ENCODE results near the gene DNAJC13.

DNA sequence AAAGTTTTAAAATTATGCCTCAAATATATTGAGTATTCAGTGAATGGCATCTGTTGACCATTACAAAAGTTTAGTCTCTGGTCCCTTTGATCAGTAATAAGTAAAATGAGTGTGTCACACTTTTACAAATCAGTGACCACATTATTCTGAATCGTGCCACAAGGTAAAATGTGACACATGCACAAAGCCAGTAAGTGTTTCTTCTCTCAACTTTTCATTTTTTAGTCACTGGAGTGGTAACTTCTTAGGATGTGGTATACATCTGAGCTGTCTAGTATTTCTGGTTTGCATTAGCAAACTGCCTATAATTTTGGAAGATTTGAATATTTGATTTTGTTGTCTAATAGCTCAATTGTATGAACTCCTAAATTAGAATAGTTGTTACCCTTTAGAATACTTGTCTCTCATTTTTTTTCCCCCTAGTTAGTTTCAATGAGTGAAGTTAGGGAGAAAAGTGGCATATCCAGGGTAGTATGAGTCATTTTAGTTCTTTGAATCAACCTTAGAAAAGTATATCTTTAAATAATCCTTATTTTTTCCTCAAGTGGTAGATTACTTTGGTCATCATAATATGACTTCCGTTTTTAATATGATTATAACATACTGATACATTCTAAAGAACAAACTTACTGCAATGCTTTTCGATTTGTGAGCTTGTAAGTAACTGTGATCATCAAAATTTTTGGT, 18.1 kb downstream of the DNAJC13 start:
- TF ChIP-seq YY1 (IDR thresholded peaks at IDR 0.05; ENCODE audit: insufficient read depth, insufficient read length) = no peak
- no peak for TF ChIP-seq SUZ12 (IDR thresholded peaks at IDR 0.05; ENCODE audit: extremely low read depth, insufficient read depth, insufficient read length)
